BLaER1 treated with 17β-estradiol and CSF1 and Interleukin-3, amounts not matched to agents 10 nM and 100 nM (cell line): ENCODE data around the gene GNA15.

ENCODE experiments used
- H3K27ac ChIP-seq, 11 experiments: shearing (Covaris generic); formaldehyde crosslinking; 2 replicates each; pipeline ENCODE4 v1.8.1; 2022
- H3K27me3 ChIP-seq, 11 experiments: shearing (Covaris generic); formaldehyde crosslinking; 2 replicates each; pipeline ENCODE4 v1.8.1; 2022
- H3K36me3 ChIP-seq, 11 experiments: shearing (Covaris generic); formaldehyde crosslinking; 2 replicates each; pipeline ENCODE4 v1.8.1; 2022
- H3K4me1 ChIP-seq, 10 experiments: shearing (Covaris generic); formaldehyde crosslinking; 2 replicates each; pipeline ENCODE4 v1.8.1; 2022
- H3K4me2 ChIP-seq, 11 experiments: shearing (Covaris generic); formaldehyde crosslinking; 2 replicates each; pipeline ENCODE4 v1.8.1; 2022
- H3K4me3 ChIP-seq, 10 experiments: shearing (Covaris generic); formaldehyde crosslinking; 2 replicates each; pipeline ENCODE4 v1.8.1; 2022
- H3K9ac ChIP-seq, 11 experiments: shearing (Covaris generic); formaldehyde crosslinking; 2 replicates each; pipeline ENCODE4 v1.8.1; 2022
- H3K9me3 ChIP-seq, 11 experiments: shearing (Covaris generic); formaldehyde crosslinking; replicated peaks in 1 of 11; 2 replicates each; pipeline ENCODE4 v1.8.1; 2022
- H4K20me1 ChIP-seq, 11 experiments: shearing (Covaris generic); formaldehyde crosslinking; 2 replicates each; pipeline ENCODE4 v1.8.1; 2022
- Cebpa-rat ChIP-seq, 11 experiments: shearing (Covaris generic); IDR thresholded peaks; 2 replicates each; pipeline ENCODE4 v1.8.1; 2022

The GNA15 gene

DNA sequence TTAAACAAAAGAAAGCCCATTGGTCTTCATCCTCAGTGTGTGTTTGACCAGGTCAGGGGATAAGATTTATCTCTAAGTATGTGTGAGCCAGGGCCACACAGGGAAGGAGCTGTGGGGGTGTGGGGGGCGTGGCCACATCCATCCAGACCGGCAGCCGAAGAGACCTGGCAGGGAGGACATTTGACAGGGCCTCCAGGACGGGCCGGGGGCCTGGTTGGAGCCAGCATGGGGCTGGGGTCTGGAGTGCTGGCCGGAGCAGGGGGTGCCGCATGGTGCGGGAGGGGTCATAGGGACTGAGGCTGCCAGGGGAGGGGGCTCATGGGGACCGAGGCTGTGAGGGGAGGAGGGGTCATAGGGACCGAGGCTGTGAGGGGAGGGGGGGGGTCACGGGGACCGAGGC is 20.4 kb upstream of the GNA15 start:
- peak overlapping the region in 2 of 11 experiments; percentile 93 to 96; a peak in 3 of 22 replicates for H3K4me2 ChIP-seq
- H4K20me1 ChIP-seq, result peaks cover 0 to 80% (median 18%) of the 10 kb centered on the region in 11 experiments; a peak in 11 of 22 replicates
- H3K36me3 ChIP-seq, result peaks cover 0 to 30% (median 6%) of the 10 kb centered on the region in 11 experiments; a peak in 11 of 22 replicates
- peaks cover 0 to 23% (median 0%) of the 10 kb centered on the region in 11 experiments; a peak in 3 of 22 replicates for H3K27me3 ChIP-seq
- no peaks in the 10 kb centered on the region for H3K9me3 ChIP-seq
- H3K4me1 ChIP-seq, result peaks cover 20 to 97% (median 92%) of the 10 kb centered on the region in 10 experiments
- 0 out of 22 replicates have a peak overlapping the region, but pooled peaks of 1 of the 11 experiments have one; percentile 7 for H3K9ac ChIP-seq
- no peak for TF ChIP-seq Cebpa-rat (IDR thresholded peaks at IDR 0.05)
- H3K27ac ChIP-seq, result no peak overlapping the region
- no peak overlapping the region for H3K4me3 ChIP-seq

DNA sequence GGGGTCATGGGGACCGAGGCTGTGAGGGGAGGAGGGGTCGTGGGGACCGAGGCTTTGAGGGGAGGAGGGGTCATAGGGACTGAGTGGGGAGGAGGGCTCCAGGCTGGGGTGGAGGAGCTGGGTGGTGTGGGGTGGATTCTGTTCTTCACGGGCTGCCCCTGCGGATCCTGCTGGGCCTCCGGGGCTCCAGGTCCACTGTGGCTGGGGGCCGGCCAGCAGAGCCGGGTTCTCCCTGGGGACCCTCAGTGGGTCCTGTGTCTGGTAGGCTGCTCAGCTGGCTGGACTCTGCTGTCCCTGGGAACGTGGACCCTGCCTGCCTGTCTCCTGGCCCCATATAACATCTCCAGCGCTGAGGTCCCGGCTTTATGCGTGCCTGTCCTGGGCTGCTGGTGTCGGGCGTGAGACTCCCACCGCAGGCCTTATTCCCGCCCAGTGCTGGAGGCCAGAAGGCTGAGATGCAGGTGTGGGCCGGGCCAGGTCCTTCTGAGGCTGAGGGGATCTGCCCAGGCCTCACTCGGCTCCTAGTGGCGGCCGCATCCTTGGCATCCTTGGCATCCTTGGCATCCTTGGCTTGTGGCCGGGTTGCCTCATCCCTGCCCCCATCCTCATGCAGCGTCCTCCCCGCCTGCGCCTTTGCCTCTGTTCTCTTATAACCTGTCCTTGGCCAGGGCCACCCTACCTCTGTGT is 19.8 kb upstream of the GNA15 start:
- Histone ChIP-seq H3K4me2 (peak overlapping the region in 8 of 11 experiments; percentile 62 to 93 (median 78); a peak in 14 of 22 replicates), H3K9me3 (no peaks in the 10 kb centered on the region), H3K36me3 (peaks cover 0 to 32% (median 11%) of the 10 kb centered on the region in 11 experiments; a peak in 13 of 22 replicates), H4K20me1 (peaks cover 0 to 73% (median 18%) of the 10 kb centered on the region in 11 experiments; a peak in 11 of 22 replicates), H3K4me1 (peaks cover 16 to 97% (median 88%) of the 10 kb centered on the region in 10 experiments), H3K27ac (peak overlapping the region in 4 of 11 experiments; percentile 10 to 76 (median 68); a peak in 5 of 22 replicates), H3K9ac (peak overlapping the region in 3 of 11 experiments; percentile 37 to 61 (median 41); a peak in 2 of 22 replicates), H3K27me3 (peaks cover 0 to 23% (median 0%) of the 10 kb centered on the region in 11 experiments; a peak in 2 of 22 replicates), H3K4me3 (no peak overlapping the region)
- TF ChIP-seq Cebpa-rat (IDR thresholded peaks at IDR 0.05), result no peak

DNA sequence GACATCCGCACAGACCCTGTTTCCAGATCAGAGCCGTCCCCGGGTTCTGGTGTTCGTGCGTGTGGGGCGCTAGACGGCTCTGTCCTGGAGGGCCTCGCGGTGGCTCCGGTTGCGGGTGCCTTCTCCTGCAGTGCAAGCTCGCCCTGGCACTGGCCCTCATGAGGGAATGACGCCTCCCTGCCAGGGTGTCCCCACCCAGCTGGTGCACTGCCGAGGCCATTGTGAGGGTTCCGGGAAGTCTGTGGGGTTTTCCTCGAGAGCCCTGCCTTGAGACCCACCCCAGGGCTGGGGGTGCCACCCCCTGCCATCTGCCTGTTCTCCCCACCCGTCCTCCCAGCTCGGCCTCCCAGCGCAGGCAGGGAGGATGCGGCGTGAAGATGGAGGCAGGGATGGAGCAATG is 19.2 kb upstream of the GNA15 start:
- Histone ChIP-seq H3K27me3 (peaks cover 0 to 20% (median 0%) of the 10 kb centered on the region in 11 experiments; a peak in 2 of 22 replicates), H3K36me3 (peaks cover 0 to 38% (median 15%) of the 10 kb centered on the region in 11 experiments; a peak in 17 of 22 replicates), H3K4me3 (no peak overlapping the region), H3K9ac (peak overlapping the region in 3 of 11 experiments; percentile 37 to 61 (median 41); a peak in 4 of 22 replicates), H4K20me1 (peaks cover 0 to 68% (median 14%) of the 10 kb centered on the region in 11 experiments; a peak in 11 of 22 replicates), H3K27ac (peak overlapping the region in 6 of 11 experiments; percentile 15 to 76 (median 59); a peak in 9 of 22 replicates), H3K9me3 (no peaks in the 10 kb centered on the region), H3K4me2 (peak overlapping the region in 9 of 11 experiments; percentile 39 to 93 (median 76); a peak in 18 of 22 replicates), H3K4me1 (peaks cover 16 to 97% (median 88%) of the 10 kb centered on the region in 10 experiments)
- TF ChIP-seq Cebpa-rat (IDR thresholded peaks at IDR 0.05), result no peak

DNA sequence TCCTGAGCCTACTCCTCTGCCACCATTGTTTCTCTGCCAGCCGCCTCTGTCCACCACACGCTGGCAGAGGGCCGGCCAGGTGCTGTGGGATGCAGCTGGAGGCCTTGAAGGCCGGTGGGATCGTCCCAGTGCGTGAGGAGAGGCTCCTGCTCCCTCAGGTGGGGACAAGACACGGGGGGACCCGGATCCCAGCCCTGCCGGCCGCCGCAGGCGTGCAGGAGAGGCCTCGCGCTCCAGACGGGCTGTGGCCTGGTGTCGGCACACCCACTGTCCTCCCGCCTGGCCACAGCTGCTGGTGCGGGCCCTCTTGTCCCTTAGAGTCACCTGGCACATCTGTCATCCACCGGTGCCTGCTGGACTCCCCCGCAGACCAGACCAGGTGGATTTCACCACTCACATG is 18.1 kb upstream of the GNA15 start:
- Histone ChIP-seq H3K9ac (peak overlapping the region in 6 of 11 experiments; percentile 11 to 70 (median 42); a peak in 8 of 22 replicates), H3K36me3 (peaks cover 0 to 43% (median 18%) of the 10 kb centered on the region in 11 experiments; a peak in 17 of 22 replicates), H3K4me1 (peaks cover 14 to 97% (median 88%) of the 10 kb centered on the region in 10 experiments), H3K27ac (peak overlapping the region in 6 of 11 experiments; percentile 35 to 76 (median 68); a peak in 12 of 22 replicates), H3K9me3 (no peaks in the 10 kb centered on the region), H3K4me3 (no peak overlapping the region), H3K27me3 (peaks cover 0 to 13% (median 0%) of the 10 kb centered on the region in 11 experiments; a peak in 2 of 22 replicates), H3K4me2 (peak overlapping the region in 9 of 11 experiments; percentile 39 to 93 (median 76); a peak in 18 of 22 replicates), H4K20me1 (peaks cover 0 to 57% (median 14%) of the 10 kb centered on the region in 11 experiments; a peak in 11 of 22 replicates)
- no peak for TF ChIP-seq Cebpa-rat (IDR thresholded peaks at IDR 0.05)

DNA sequence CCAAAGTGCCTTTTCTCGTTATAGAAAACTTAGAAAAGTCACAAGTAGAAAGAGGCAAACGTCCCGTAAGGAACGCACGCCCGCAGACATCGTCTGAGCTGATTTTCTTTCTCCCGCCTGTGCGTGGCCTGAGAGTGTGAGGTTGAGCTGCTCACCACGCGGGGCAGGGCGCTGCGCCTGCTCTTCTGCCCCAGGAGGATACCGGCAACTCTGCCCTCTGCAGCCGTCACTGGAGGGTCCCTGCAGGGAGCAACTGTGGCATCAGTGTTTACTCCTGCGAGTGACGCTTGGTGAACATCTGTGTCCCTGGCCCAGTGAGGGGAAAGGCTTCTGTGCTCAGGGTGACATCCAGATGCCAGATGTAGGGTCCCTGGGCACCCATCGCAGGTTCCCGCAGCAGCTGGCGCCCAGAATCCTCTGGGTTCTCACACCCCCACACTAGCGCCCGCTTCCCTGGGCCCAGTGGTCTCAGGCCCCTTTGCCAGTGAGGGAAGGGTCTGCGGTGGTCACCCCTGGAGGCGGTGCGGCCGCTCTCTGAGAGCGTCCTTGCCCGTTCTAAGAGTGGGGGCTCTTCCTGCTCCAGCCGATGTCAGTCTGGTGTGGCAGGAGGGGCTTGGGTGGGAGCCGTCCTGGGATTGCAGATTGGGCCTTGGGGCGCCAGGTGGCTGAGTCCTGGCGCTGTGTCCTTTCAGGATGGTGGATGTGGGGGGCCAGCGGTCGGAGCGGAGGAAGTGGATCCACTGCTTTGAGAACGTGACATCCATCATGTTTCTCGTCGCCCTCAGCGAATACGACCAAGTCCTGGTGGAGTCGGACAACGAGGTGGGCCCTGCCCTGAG is 17.4 kb upstream of the GNA15 start:
- Histone ChIP-seq H3K27me3 (peaks cover 0 to 8% (median 0%) of the 10 kb centered on the region in 11 experiments; a peak in 1 of 22 replicates), H3K9me3 (no peaks in the 10 kb centered on the region), H3K4me1 (peaks cover 15 to 97% (median 88%) of the 10 kb centered on the region in 10 experiments), H3K27ac (peak overlapping the region in 6 of 11 experiments; percentile 35 to 76 (median 68); a peak in 12 of 22 replicates), H3K36me3 (peaks cover 0 to 38% (median 16%) of the 10 kb centered on the region in 11 experiments; a peak in 17 of 22 replicates), H3K4me3 (no peak overlapping the region), H4K20me1 (peaks cover 0 to 49% (median 9%) of the 10 kb centered on the region in 11 experiments; a peak in 11 of 22 replicates), H3K4me2 (peak overlapping the region in 9 of 11 experiments; percentile 39 to 93 (median 76); a peak in 18 of 22 replicates), H3K9ac (peak overlapping the region in 6 of 11 experiments; percentile 11 to 70 (median 42); a peak in 9 of 22 replicates)
- TF ChIP-seq Cebpa-rat (IDR thresholded peaks at IDR 0.05), result no peak

DNA sequence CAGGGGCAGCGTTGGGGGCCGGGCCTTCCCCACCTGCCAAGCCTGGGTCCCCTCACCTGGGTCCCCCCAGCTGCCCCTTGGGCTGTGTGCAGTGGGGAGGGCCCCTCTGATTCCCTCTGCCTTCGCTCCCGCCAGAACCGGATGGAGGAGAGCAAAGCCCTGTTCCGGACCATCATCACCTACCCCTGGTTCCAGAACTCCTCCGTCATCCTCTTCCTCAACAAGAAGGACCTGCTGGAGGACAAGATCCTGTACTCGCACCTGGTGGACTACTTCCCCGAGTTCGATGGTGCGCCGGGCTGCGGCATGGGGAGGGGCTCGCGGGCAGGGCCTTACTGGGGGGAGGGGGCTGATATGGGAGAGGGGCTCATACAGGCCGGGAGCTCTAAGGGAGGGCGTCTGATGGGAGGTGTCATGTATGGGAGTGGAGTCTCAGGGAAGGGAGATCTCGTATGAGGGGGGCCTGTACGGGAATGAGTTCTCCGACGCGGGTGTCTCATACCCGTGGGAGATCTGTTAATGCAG is 16.7 kb upstream of the GNA15 start:
- H3K27me3 ChIP-seq, result peaks cover 0 to 8% (median 0%) of the 10 kb centered on the region in 11 experiments; a peak in 1 of 22 replicates
- H3K4me2 ChIP-seq, result peak overlapping the region in 9 of 11 experiments; percentile 39 to 93 (median 76); a peak in 17 of 22 replicates
- no peak for TF ChIP-seq Cebpa-rat (IDR thresholded peaks at IDR 0.05)
- peak overlapping the region in 4 of 11 experiments; percentile 65 to 76 (median 72); a peak in 8 of 22 replicates for H3K27ac ChIP-seq
- H3K36me3 ChIP-seq, result peaks cover 0 to 31% (median 13%) of the 10 kb centered on the region in 11 experiments; a peak in 15 of 22 replicates
- peaks cover 20 to 97% (median 88%) of the 10 kb centered on the region in 10 experiments for H3K4me1 ChIP-seq
- no peaks in the 10 kb centered on the region for H3K9me3 ChIP-seq
- H4K20me1 ChIP-seq, result peaks cover 0 to 43% (median 2%) of the 10 kb centered on the region in 11 experiments; a peak in 7 of 22 replicates
- no peak overlapping the region for H3K4me3 ChIP-seq
- H3K9ac ChIP-seq, result peak overlapping the region in 3 of 11 experiments; percentile 29 to 61 (median 56); a peak in 4 of 22 replicates

DNA sequence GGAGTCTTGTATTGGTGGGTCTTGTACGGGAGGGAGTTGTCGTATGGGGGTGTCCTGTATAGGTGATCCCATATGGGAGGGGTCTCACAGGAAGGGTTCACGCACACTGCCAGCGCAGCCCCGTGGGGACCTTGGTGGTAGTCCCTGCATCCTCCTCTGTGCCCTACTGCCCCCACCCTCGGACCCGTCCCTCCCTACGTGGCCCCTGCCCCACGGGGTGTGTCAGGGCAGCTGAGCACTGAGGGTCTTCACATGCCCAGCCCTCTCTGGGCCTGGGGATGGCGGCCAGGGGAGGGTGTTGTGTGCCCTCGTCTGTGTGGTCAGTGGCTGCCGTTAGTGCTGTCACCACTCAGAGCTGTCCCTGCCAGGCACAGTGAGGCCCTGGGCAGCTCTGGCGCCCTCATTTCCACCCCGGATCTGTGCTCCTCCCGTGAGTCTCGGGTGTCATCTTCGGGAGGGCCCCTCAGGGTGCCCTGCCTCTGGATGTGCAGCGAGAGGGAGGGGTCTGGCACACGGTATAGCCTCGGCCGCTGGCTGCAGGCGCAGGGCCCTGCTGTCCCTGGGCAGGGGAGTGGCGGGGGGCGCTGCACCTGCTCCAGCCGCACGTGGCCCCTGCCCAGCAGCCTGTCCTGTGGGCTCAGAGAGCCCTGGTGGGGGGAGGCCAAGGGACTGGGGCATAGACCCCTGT is 16.0 kb upstream of the GNA15 start:
- peaks cover 0 to 35% (median 0%) of the 10 kb centered on the region in 11 experiments; a peak in 5 of 22 replicates for H4K20me1 ChIP-seq
- peak overlapping the region in 3 of 11 experiments; percentile 5 to 35 (median 33); a peak in 3 of 22 replicates for H3K9ac ChIP-seq
- H3K4me1 ChIP-seq, result peaks cover 25 to 97% (median 88%) of the 10 kb centered on the region in 10 experiments
- H3K4me2 ChIP-seq, result peak overlapping the region in 8 of 11 experiments; percentile 26 to 93 (median 71); a peak in 15 of 22 replicates
- H3K4me3 ChIP-seq, result no peak overlapping the region
- no peak for TF ChIP-seq Cebpa-rat (IDR thresholded peaks at IDR 0.05)
- H3K27ac ChIP-seq, result peak overlapping the region in 2 of 11 experiments; percentile 13 to 16; a peak in 1 of 22 replicates
- H3K36me3 ChIP-seq, result peaks cover 0 to 26% (median 13%) of the 10 kb centered on the region in 11 experiments; a peak in 15 of 22 replicates
- H3K9me3 ChIP-seq, result no peaks in the 10 kb centered on the region
- peaks cover 0 to 8% (median 0%) of the 10 kb centered on the region in 11 experiments; a peak in 1 of 22 replicates for H3K27me3 ChIP-seq
